TTC549 (cell line): Measurements from ENCODE around the gene SZT2.
"Not testable (repeated sequence)": the region's sequence is repeated elsewhere in the genome, so short reads cannot be mapped to it uniquely, and the experiment has no call there.

Experiments used
- FAIRE-seq: peaks from 2 replicates; lab custom pipeline; 2012; peaks lifted over from hg19 to GRCh38; lab: Jason Lieb, UNC

The SZT2 gene

GRCh38 chr1:43493661-43494450, 104.2 kb downstream of the SZT2 start:
- no peak for FAIRE-seq

- no peak for FAIRE-seq
Measured at GRCh38 chr1:43495204-43495603, 105.5 kb downstream of the SZT2 start.

- no peak for FAIRE-seq
Measured at GRCh38 chr1:43499898-43500297, 110.2 kb downstream of the SZT2 start.

GRCh38 chr1:43501806-43502205, 112.1 kb downstream of the SZT2 start:
- not testable (repeated sequence) for FAIRE-seq

- no peak for FAIRE-seq
Measured at GRCh38 chr1:43503534-43503933, 113.8 kb downstream of the SZT2 start.
